Ovary (tissue), 9 donors: ENCODE data around the gene PTPRN2. TPM values are rescaled to one million over a fixed set of nuclear protein-coding genes. Genes with fewer than 3 reads are reported as not detected.

ENCODE experiments used
- DNase-seq, 5 donors: peaks; one replicate each; pipeline ENCODE4 v3.0.0-alpha.2; 2019 to 2020
- H3K27ac ChIP-seq, 2 donors: fragments of 200-600 bp; one replicate each; pipeline versions ENCODE4 v1.5.1 to v1.8.0; 2019 to 2022
- H3K27me3 ChIP-seq: fragments of 200-600 bp; one replicate; pipeline ENCODE4 v1.8.0; 2022
- H3K36me3 ChIP-seq: fragments of 200-600 bp; sonication (generic); one replicate; pipeline ENCODE4 v1.5.1; 2019
- H3K4me1 ChIP-seq: one replicate; pipeline ENCODE4 v1.8.1; 2013; ENCODE audit warnings: mild to moderate bottlenecking, moderate library complexity; ENCODE audit not compliant: insufficient read depth
- H3K4me3 ChIP-seq: fragments of 200-600 bp; sonication (generic); one replicate; pipeline ENCODE4 v1.5.1; 2017
- H3K9me3 ChIP-seq, 2 donors: fragments of 200-600 bp in 1 of 2; sonication (generic) in 1 of 2; one replicate each; pipeline versions ENCODE4 v1.5.1 to v1.8.1; 2013 to 2019; ENCODE audit warnings: mild to moderate bottlenecking in 1 of 2, moderate library complexity in 1 of 2
- EP300 ChIP-seq: sonication (generic); formaldehyde crosslinking; IDR thresholded peaks from one replicate; pipeline ENCODE4 v1.6.1; 2017; ENCODE audit warnings: antibody characterized with exemption
- POLR2A ChIP-seq: fragments of 450-650 bp; IDR thresholded peaks from one replicate; pipeline ENCODE4 v1.6.1; 2017; ENCODE audit warnings: antibody characterized with exemption, mild to moderate bottlenecking, moderate library complexity
- WGBS, 3 donors: extraction: QIAGEN DNeasy Blood & Tissue Kit in 1 of 3; methylation state at CpG; one replicate each; pipeline versions ENCODE4 v1.1.5 to v1.1.7; 2013 to 2017; 5-methylcytosine and 5-hydroxymethylcytosine counted together
- intact Hi-C, 4 donors: fragments of 100-400 bp; cut with DNase I; formaldehyde crosslinking; loops; one replicate each; pipeline versions ENCODE4 v1.11.0 to v1.15.1; 2022 to 2023
- polyA plus RNA-seq, 2 donors: library from polyadenylated mRNA; stranded (reverse); fragments of 200-250 nt in 1 of 2; fragments of 350-450 nt in 1 of 2; fragmentation: Illumina TruSeq in 1 of 2; extraction: RNeasy Lipid Tissue Mini Kit (QIAGEN cat#74804) in 1 of 2; gene quantifications; one replicate each; pipeline ENCODE4 v1.2.3, GENCODE V29; 2013 to 2014
- total RNA-seq, 7 donors: library from RNA; depleted of rRNA in 2 of 7; stranded (reverse); fragments of >200 nt in 2 of 7; fragmentation: NEBNext Ultra II Directional in 3 of 7; extraction: Animal tissue kit (Norgen Biotek cat#: 25700) in 3 of 7; gene quantifications; one replicate each; pipeline versions ENCODE4 v1.1.0 to v1.2.4, GENCODE V29; 2016 to 2023
- TF ChIP-seq, protein P1 (sequence below), 3 donors: fragments of 450-650 bp in 2 of 3; fragments of 200-600 bp in 1 of 3; IDR thresholded peaks; one replicate each; pipeline versions ENCODE4 v1.5.1 to v1.8.0; 2016 to 2022; ENCODE audit warnings: antibody characterized with exemption in 3 of 3, mild to moderate bottlenecking in 1 of 3
- donor health status: DM: no; HTN: no; CAD: no; lungs with moderate emphysema.
- donor health status: DM: no; HTN: no; CAD: no.
- donor health status: Bipolar disorder and iron deficiency.
- donor health status: DM: yes; HTN: yes; CAD: no.
- donor health status: DM: no; HTN: no; CAD: no.
- donor health status: DM: yes; HTN: yes; CAD: no.

PTPRN2 gene
- total and polyA plus RNA-seq, 9 donors, result 3.5 to 11.1 (median 5.9) TPM

- DNase-seq, result no peak
- intact Hi-C loops, result no loop called here
- TF ChIP-seq, protein P1, sequence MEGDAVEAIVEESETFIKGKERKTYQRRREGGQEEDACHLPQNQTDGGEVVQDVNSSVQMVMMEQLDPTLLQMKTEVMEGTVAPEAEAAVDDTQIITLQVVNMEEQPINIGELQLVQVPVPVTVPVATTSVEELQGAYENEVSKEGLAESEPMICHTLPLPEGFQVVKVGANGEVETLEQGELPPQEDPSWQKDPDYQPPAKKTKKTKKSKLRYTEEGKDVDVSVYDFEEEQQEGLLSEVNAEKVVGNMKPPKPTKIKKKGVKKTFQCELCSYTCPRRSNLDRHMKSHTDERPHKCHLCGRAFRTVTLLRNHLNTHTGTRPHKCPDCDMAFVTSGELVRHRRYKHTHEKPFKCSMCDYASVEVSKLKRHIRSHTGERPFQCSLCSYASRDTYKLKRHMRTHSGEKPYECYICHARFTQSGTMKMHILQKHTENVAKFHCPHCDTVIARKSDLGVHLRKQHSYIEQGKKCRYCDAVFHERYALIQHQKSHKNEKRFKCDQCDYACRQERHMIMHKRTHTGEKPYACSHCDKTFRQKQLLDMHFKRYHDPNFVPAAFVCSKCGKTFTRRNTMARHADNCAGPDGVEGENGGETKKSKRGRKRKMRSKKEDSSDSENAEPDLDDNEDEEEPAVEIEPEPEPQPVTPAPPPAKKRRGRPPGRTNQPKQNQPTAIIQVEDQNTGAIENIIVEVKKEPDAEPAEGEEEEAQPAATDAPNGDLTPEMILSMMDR (IDR thresholded peaks at IDR 0.05), result no peak
- TF ChIP-seq EP300 (no peak), POLR2A (no peak)
- Histone ChIP-seq H3K27ac (no peak overlapping the region), H3K27me3 (no peaks in the 10 kb centered on the region), H3K4me3 (no peak overlapping the region), H3K36me3 (no peaks in the 10 kb centered on the region), H3K4me1 (no peaks in the 10 kb centered on the region), H3K9me3 (no peaks in the 10 kb centered on the region)
- 82 to 84% (median 84%) methylated on average over 10 of the region's 10 CpGs for WGBS, 3 donors
Observed at GRCh38 chr7:158401826-158402225, 185.8 kb downstream of the PTPRN2 start.

DNA sequence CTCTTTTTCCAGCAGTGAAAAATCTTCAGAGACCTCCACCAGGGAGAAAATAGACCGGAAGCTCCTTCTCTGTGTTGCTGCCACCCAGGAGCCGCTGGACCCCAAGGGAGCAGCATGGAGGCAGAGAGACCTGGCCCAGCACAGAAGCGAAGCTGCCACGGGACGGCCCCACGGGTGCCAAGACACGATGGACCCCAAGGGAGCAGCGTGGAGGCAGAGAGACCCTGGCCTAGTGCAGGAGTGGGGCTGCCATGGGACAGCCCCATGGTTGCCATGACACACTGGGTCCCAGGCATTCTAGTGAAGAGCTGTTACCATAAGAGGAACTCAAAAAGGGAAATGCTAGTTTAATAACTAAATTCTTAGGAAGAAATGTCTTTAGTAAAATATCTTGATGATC lies 186.3 kb downstream of the PTPRN2 start:
- H3K27me3 ChIP-seq, result no peaks in the 10 kb centered on the region
- intact Hi-C loops, result no loop called here
- no peaks in the 10 kb centered on the region for H3K4me1 ChIP-seq
- H3K27ac ChIP-seq, result no peak overlapping the region
- TF ChIP-seq, protein P1 (IDR thresholded peaks at IDR 0.05), result no peak
- DNase-seq, result no peak
- 86 to 92% (median 91%) methylated on average over 8 of the region's 8 CpGs for WGBS, 3 donors
- H3K4me3 ChIP-seq, result no peak overlapping the region
- H3K9me3 ChIP-seq, result no peaks in the 10 kb centered on the region
- H3K36me3 ChIP-seq, result no peaks in the 10 kb centered on the region

DNA sequence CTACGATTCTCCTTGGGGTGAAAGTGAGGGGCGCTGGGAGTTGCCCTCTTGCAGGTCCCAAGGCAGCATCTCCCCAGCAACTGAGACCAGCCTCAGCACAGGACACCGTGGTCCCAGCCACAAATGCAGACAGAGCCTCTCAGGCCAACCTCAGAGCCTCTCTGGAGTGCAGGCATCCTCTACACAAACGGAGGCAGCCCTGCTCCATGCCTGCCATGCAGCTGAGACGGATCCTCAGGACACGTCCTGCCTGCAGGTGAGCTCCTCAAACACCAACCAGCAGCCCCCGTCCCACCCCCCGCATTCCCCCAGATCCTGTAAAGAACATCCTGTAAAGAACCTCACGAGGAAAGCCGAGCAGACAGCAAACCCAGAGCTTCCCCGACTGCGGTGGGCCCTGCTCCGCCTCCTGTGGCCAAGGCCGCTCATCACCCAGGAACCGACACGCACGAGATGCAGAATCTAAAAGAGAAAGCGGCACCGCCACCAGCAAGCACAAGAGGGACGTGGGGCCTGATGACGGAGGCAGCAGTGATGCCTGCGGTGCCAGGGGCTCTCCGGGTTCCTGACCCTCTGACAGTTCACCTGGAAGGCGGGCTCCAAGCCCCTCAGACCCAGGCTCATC lies 186.9 kb downstream of the PTPRN2 start:
- intact Hi-C loops, result no loop called here
- DNase-seq, result no peak
- Histone ChIP-seq H3K9me3 (no peaks in the 10 kb centered on the region), H3K4me3 (no peak overlapping the region), H3K27ac (no peak overlapping the region), H3K4me1 (no peaks in the 10 kb centered on the region), H3K36me3 (no peaks in the 10 kb centered on the region), H3K27me3 (no peaks in the 10 kb centered on the region)
- TF ChIP-seq POLR2A (no peak), EP300 (no peak)
- TF ChIP-seq, protein P1 (IDR thresholded peaks at IDR 0.05), result no peak
- WGBS, 3 donors, result 71 to 74% (median 72%) methylated on average over 24 of the region's 24 CpGs

GRCh38 chr7:158399762-158400161 lies 187.9 kb downstream of the PTPRN2 start:
- DNase-seq, result no peak
- intact Hi-C loops, result no loop called here
- H3K4me3 ChIP-seq, result no peak overlapping the region
- TF ChIP-seq EP300 (no peak), POLR2A (no peak)
- TF ChIP-seq, protein P1 (IDR thresholded peaks at IDR 0.05), result no peak
- no peaks in the 10 kb centered on the region for H3K27me3 ChIP-seq
- no peaks in the 10 kb centered on the region for H3K36me3 ChIP-seq
- H3K4me1 ChIP-seq, result no peaks in the 10 kb centered on the region
- WGBS, 3 donors, result 57 to 71% (median 65%) methylated on average over 9 of the region's 9 CpGs
- H3K9me3 ChIP-seq, result no peaks in the 10 kb centered on the region
- no peak overlapping the region for H3K27ac ChIP-seq
